ENCODE measurements around the gene PPM1L.

Gene PPM1L

GRCh38 chr3:161107311-161107710 is 351.3 kb downstream of the PPM1L start:
- Histone ChIP-seq H3K27ac (peak overlapping the region in 2 of 11 experiments; percentile 10 to 76; a peak in 4 of 22 replicates), H3K4me1 (peaks cover 11 to 49% (median 22%) of the 10 kb centered on the region in 10 experiments; a peak in 18 of 20 replicates), H4K20me1 (no peaks in the 10 kb centered on the region), H3K9ac (no peak overlapping the region), H3K4me2 (peak overlapping the region in 6 of 11 experiments; percentile 32 to 68 (median 46); a peak in 6 of 22 replicates), H3K9me3 (replicated peaks in 1 of 11) (peaks cover 0 to 17% (median 15%) of the 10 kb centered on the region in 11 experiments; a peak in 13 of 22 replicates), H3K36me3 (no peaks in the 10 kb centered on the region), H3K4me3 (no peak overlapping the region), H3K27me3 (peaks cover 23 to 40% (median 31%) of the 10 kb centered on the region in 11 experiments)
- no peak for TF ChIP-seq Cebpa-rat (IDR thresholded peaks at IDR 0.05)

DNA sequence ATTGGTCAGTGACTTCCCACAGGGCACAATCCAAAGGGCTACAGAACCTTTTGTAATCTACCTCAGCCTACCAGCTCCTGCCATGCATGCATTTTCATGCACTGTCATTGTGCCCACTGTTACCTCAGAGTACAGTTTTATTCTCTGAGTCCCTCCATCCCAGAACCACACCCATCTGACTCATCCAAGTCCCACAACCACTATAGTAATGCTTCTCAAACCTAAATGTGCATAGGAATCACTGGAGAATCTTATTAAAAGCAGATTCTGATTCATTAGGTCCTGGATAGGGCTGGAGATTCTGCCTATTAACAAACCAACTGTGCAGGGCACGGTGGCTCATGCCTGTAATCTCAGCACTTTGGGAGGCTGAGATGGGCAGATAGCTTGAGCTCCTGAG is 352.8 kb downstream of the PPM1L start:
- Histone ChIP-seq H3K4me2 (peak overlapping the region in 6 of 11 experiments; percentile 10 to 68 (median 46); a peak in 10 of 22 replicates), H4K20me1 (no peaks in the 10 kb centered on the region), H3K9me3 (replicated peaks in 1 of 11) (peaks cover 0 to 17% (median 15%) of the 10 kb centered on the region in 11 experiments; a peak in 13 of 22 replicates), H3K9ac (no peak overlapping the region; a peak in 1 of 22 replicates), H3K4me3 (no peak overlapping the region), H3K4me1 (peaks cover 11 to 49% (median 22%) of the 10 kb centered on the region in 10 experiments; a peak in 18 of 20 replicates), H3K27me3 (peaks cover 23 to 36% (median 29%) of the 10 kb centered on the region in 11 experiments), H3K27ac (peak overlapping the region in 4 of 11 experiments; percentile 6 to 76 (median 51); a peak in 6 of 22 replicates), H3K36me3 (no peaks in the 10 kb centered on the region)
- no peak for TF ChIP-seq Cebpa-rat (IDR thresholded peaks at IDR 0.05)

GRCh38 chr3:161117646-161118045 is 361.6 kb downstream of the PPM1L start:
- peaks cover 0 to 7% (median 0%) of the 10 kb centered on the region in 11 experiments; a peak in 3 of 22 replicates for H3K36me3 ChIP-seq

GRCh38 chr3:161126495-161126894 is 370.5 kb downstream of the PPM1L start:
- no peak for TF ChIP-seq Cebpa-rat (IDR thresholded peaks at IDR 0.05)
- Histone ChIP-seq H3K36me3 (peaks cover 0 to 4% (median 0%) of the 10 kb centered on the region in 11 experiments; a peak in 1 of 22 replicates), H3K27me3 (no peaks in the 10 kb centered on the region), H3K4me1 (peaks cover 0 to 6% (median 0%) of the 10 kb centered on the region in 10 experiments; a peak in 1 of 20 replicates), H4K20me1 (no peaks in the 10 kb centered on the region), H3K4me3 (no peak overlapping the region), H3K9me3 (replicated peaks in 1 of 11) (peaks cover 19 to 39% (median 29%) of the 10 kb centered on the region in 11 experiments), H3K9ac (no peak overlapping the region), H3K4me2 (no peak overlapping the region), H3K27ac (no peak overlapping the region)

More at GRCh38 chr3:161117646-161118045, 361.6 kb downstream of the PPM1L start:
- no peak for TF ChIP-seq Cebpa-rat (IDR thresholded peaks at IDR 0.05)
- Histone ChIP-seq H3K4me2 (no peak overlapping the region), H3K27ac (no peak overlapping the region), H3K9me3 (replicated peaks in 1 of 11) (peaks cover 37 to 61% (median 47%) of the 10 kb centered on the region in 11 experiments), H3K9ac (no peak overlapping the region), H3K4me1 (no peaks in the 10 kb centered on the region), H3K27me3 (no peaks in the 10 kb centered on the region), H4K20me1 (no peaks in the 10 kb centered on the region), H3K4me3 (no peak overlapping the region)
